HEK293 (cell line): ENCODE results near the gene CCDC183.

Source experiments
- BCL11A ChIP-seq: fragments of 450-650 bp; formaldehyde crosslinking; IDR thresholded peaks from 2 replicates; pipeline ENCODE4 v1.5.1; 2016; ENCODE audit warnings: low read depth, missing biosample characterization, missing genetic modification characterization
- IKZF3 ChIP-seq: fragments of 450-650 bp; IDR thresholded peaks from 2 replicates; pipeline ENCODE4 v1.5.0; 2018; ENCODE audit warnings: missing biosample characterization, mild to moderate bottlenecking, missing genetic modification characterization, moderate library complexity
- KLF1 ChIP-seq: fragments of 450-650 bp; formaldehyde crosslinking; IDR thresholded peaks from 2 replicates; pipeline ENCODE4 v1.5.1; 2016; ENCODE audit warnings: missing biosample characterization, missing genetic modification characterization
- OSR2 ChIP-seq: fragments of 450-650 bp; formaldehyde crosslinking; IDR thresholded peaks from 2 replicates; pipeline ENCODE4 v1.5.1; 2016; ENCODE audit warnings: missing biosample characterization, missing genetic modification characterization
- SCRT1 ChIP-seq: fragments of 450-650 bp; formaldehyde crosslinking; IDR thresholded peaks from 2 replicates; pipeline ENCODE4 v1.5.1; 2016; ENCODE audit warnings: missing biosample characterization, missing genetic modification characterization, borderline replicate concordance
- SCRT2 ChIP-seq: fragments of 450-650 bp; formaldehyde crosslinking; IDR thresholded peaks from 2 replicates; pipeline ENCODE4 v1.5.1; 2016; ENCODE audit warnings: missing biosample characterization, missing genetic modification characterization
- SP7 ChIP-seq: fragments of 450-650 bp; formaldehyde crosslinking; IDR thresholded peaks from 2 replicates; pipeline ENCODE4 v1.5.1; 2016; ENCODE audit warnings: missing biosample characterization, missing genetic modification characterization
- WT1 ChIP-seq: fragments of 450-650 bp; formaldehyde crosslinking; IDR thresholded peaks from 2 replicates; pipeline ENCODE4 v1.5.1; 2016; ENCODE audit warnings: missing biosample characterization, missing genetic modification characterization
- ZBTB17 ChIP-seq: fragments of 450-650 bp; formaldehyde crosslinking; IDR thresholded peaks from 2 replicates; pipeline ENCODE4 v1.5.1; 2016; ENCODE audit warnings: missing biosample characterization, missing genetic modification characterization
- ZBTB20 ChIP-seq: fragments of 450-650 bp; formaldehyde crosslinking; IDR thresholded peaks from 2 replicates; pipeline ENCODE4 v1.5.1; 2016; ENCODE audit warnings: missing biosample characterization, missing genetic modification characterization
- ZBTB21 ChIP-seq: fragments of 450-650 bp; formaldehyde crosslinking; IDR thresholded peaks from 2 replicates; pipeline ENCODE4 v1.5.1; 2017; ENCODE audit warnings: missing biosample characterization, missing genetic modification characterization
- ZEB2 ChIP-seq: fragments of 450-650 bp; formaldehyde crosslinking; IDR thresholded peaks from 2 replicates; pipeline ENCODE4 v1.5.1; 2016; ENCODE audit warnings: missing biosample characterization, missing genetic modification characterization
- ZNF335 ChIP-seq: fragments of 450-650 bp; formaldehyde crosslinking; conservative IDR thresholded peaks from 2 replicates; pipeline ENCODE4 v1.5.1; 2016; ENCODE audit warnings: missing biosample characterization, missing genetic modification characterization
- ZNF394 ChIP-seq: fragments of 450-650 bp; formaldehyde crosslinking; IDR thresholded peaks from 2 replicates; pipeline ENCODE4 v1.5.1; 2016; ENCODE audit warnings: missing biosample characterization, missing genetic modification characterization, mild to moderate bottlenecking, moderate library complexity, borderline replicate concordance
- ZSCAN23 ChIP-seq: fragments of 450-650 bp; formaldehyde crosslinking; IDR thresholded peaks from 2 replicates; pipeline ENCODE4 v1.5.1; 2016; ENCODE audit warnings: missing biosample characterization, missing genetic modification characterization
- ZXDB ChIP-seq: fragments of 450-650 bp; formaldehyde crosslinking; IDR thresholded peaks from 2 replicates; pipeline ENCODE4 v1.5.1; 2016; ENCODE audit warnings: missing biosample characterization, missing genetic modification characterization
- TF ChIP-seq, protein P1 (sequence below): fragments of 450-650 bp; formaldehyde crosslinking; IDR thresholded peaks from 2 replicates; pipeline ENCODE4 v1.5.1; 2016; ENCODE audit warnings: missing biosample characterization, missing genetic modification characterization
- TF ChIP-seq, protein P2 (sequence below): fragments of 450-650 bp; formaldehyde crosslinking; IDR thresholded peaks from 2 replicates; pipeline ENCODE4 v1.5.1; 2016; ENCODE audit warnings: missing biosample characterization, missing genetic modification characterization
- TF ChIP-seq, protein P3 (sequence below): fragments of 450-650 bp; formaldehyde crosslinking; IDR thresholded peaks from 2 replicates; pipeline ENCODE4 v1.5.1; 2017; ENCODE audit warnings: missing biosample characterization, missing genetic modification characterization
- TF ChIP-seq, protein P4 (sequence below): fragments of 450-650 bp; formaldehyde crosslinking; IDR thresholded peaks from 2 replicates; pipeline ENCODE4 v1.5.1; 2016; ENCODE audit warnings: missing biosample characterization, missing genetic modification characterization, borderline replicate concordance
- TF ChIP-seq, protein P5 (sequence below): fragments of 450-650 bp; formaldehyde crosslinking; IDR thresholded peaks from 2 replicates; pipeline ENCODE4 v1.5.1; 2016; ENCODE audit warnings: missing biosample characterization, missing genetic modification characterization
- TF ChIP-seq, protein P6 (sequence below): fragments of 450-650 bp; formaldehyde crosslinking; IDR thresholded peaks from 2 replicates; pipeline ENCODE4 v1.5.1; 2016; ENCODE audit warnings: missing biosample characterization, missing genetic modification characterization, low read depth
- TF ChIP-seq, protein P7 (sequence below): fragments of 450-650 bp; formaldehyde crosslinking; IDR thresholded peaks from 2 replicates; pipeline ENCODE4 v1.5.1; 2016; ENCODE audit warnings: missing biosample characterization, missing genetic modification characterization

Gene CCDC183

DNA sequence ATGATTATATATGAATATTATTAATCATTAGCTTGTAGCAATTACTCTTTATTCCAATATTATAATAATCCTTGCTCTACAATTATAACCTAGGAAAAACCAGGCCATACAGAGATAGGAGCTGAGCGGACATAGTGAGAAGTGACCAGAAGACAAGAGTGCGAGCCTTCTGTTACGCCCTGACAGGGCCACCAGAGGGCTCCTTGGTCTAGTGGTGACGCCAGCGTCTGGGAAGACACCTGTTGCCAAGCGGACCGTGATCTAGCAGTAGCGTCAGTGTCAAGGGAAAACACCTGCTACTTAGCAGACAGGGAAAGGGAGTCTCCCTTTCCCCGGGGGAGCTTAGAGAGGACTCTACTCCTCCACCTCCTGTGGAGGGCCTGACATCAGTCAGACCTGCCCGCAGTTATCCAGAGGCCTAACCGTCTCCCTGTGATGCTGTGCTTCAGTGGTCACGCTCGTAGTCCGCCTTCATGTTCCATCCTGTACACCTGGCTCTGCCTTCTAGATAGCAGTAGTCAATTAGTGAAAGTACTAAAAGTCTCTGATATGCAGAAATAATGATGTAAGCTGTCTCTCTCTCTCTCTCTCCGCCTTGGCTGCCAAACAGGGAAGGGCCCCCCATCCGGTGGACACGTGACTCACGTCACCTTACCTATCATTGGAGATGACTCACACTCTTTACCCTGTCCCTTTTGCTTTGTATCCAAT lies 29.6 kb upstream of the CCDC183 start (continued):
- TF ChIP-seq, protein P1, sequence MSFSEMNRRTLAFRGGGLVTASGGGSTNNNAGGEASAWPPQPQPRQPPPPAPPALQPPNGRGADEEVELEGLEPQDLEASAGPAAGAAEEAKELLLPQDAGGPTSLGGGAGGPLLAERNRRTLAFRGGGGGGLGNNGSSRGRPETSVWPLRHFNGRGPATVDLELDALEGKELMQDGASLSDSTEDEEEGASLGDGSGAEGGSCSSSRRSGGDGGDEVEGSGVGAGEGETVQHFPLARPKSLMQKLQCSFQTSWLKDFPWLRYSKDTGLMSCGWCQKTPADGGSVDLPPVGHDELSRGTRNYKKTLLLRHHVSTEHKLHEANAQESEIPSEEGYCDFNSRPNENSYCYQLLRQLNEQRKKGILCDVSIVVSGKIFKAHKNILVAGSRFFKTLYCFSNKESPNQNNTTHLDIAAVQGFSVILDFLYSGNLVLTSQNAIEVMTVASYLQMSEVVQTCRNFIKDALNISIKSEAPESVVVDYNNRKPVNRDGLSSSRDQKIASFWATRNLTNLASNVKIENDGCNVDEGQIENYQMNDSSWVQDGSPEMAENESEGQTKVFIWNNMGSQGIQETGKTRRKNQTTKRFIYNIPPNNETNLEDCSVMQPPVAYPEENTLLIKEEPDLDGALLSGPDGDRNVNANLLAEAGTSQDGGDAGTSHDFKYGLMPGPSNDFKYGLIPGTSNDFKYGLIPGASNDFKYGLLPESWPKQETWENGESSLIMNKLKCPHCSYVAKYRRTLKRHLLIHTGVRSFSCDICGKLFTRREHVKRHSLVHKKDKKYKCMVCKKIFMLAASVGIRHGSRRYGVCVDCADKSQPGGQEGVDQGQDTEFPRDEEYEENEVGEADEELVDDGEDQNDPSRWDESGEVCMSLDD (tag by site-specific recombination), result peak; percentile 76; the same call in 1 of the 2 replicates
- TF ChIP-seq ZBTB20 (tag by site-specific recombination) (peak; percentile 31; the same call in 1 of the 2 replicates), ZNF335 (tag by site-specific recombination) (0 out of 2 replicates have a peak, but pooled peaks have one; percentile 31), SP7 (tag by site-specific recombination) (peak; percentile 87), ZBTB17 (tag by site-specific recombination) (peak; percentile 48), ZNF394 (peak; percentile 60; the same call in 1 of the 2 replicates), ZBTB21 (tag by site-specific recombination) (peak; percentile 26; the same call in 1 of the 2 replicates), OSR2 (tag by site-specific recombination) (peak; percentile 77), KLF1 (tag by site-specific recombination) (peak; percentile 71), ZSCAN23 (tag by site-specific recombination) (peak; percentile 62; the same call in 1 of the 2 replicates), ZEB2 (peak; percentile 87), IKZF3 (tag by site-specific recombination) (peak; percentile 80), WT1 (tag by site-specific recombination) (peak; percentile 91), SCRT1 (tag by site-specific recombination) (peak; percentile 99), BCL11A (tag by site-specific recombination) (peak; percentile 27; the same call in 1 of the 2 replicates), ZXDB (tag by site-specific recombination) (peak; percentile 44; the same call in 1 of the 2 replicates), SCRT2 (tag by site-specific recombination) (peak; percentile 100)
- TF ChIP-seq, protein P2, sequence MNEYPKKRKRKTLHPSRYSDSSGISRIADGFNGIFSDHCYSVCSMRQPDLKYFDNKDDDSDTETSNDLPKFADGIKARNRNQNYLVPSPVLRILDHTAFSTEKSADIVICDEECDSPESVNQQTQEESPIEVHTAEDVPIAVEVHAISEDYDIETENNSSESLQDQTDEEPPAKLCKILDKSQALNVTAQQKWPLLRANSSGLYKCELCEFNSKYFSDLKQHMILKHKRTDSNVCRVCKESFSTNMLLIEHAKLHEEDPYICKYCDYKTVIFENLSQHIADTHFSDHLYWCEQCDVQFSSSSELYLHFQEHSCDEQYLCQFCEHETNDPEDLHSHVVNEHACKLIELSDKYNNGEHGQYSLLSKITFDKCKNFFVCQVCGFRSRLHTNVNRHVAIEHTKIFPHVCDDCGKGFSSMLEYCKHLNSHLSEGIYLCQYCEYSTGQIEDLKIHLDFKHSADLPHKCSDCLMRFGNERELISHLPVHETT (tag by site-specific recombination), result peak; percentile 41; the same call in 1 of the 2 replicates
- TF ChIP-seq, protein P3, sequence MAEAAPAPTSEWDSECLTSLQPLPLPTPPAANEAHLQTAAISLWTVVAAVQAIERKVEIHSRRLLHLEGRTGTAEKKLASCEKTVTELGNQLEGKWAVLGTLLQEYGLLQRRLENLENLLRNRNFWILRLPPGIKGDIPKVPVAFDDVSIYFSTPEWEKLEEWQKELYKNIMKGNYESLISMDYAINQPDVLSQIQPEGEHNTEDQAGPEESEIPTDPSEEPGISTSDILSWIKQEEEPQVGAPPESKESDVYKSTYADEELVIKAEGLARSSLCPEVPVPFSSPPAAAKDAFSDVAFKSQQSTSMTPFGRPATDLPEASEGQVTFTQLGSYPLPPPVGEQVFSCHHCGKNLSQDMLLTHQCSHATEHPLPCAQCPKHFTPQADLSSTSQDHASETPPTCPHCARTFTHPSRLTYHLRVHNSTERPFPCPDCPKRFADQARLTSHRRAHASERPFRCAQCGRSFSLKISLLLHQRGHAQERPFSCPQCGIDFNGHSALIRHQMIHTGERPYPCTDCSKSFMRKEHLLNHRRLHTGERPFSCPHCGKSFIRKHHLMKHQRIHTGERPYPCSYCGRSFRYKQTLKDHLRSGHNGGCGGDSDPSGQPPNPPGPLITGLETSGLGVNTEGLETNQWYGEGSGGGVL, result 0 out of 2 replicates have a peak, but pooled peaks have one; percentile 24
- TF ChIP-seq, protein P4, sequence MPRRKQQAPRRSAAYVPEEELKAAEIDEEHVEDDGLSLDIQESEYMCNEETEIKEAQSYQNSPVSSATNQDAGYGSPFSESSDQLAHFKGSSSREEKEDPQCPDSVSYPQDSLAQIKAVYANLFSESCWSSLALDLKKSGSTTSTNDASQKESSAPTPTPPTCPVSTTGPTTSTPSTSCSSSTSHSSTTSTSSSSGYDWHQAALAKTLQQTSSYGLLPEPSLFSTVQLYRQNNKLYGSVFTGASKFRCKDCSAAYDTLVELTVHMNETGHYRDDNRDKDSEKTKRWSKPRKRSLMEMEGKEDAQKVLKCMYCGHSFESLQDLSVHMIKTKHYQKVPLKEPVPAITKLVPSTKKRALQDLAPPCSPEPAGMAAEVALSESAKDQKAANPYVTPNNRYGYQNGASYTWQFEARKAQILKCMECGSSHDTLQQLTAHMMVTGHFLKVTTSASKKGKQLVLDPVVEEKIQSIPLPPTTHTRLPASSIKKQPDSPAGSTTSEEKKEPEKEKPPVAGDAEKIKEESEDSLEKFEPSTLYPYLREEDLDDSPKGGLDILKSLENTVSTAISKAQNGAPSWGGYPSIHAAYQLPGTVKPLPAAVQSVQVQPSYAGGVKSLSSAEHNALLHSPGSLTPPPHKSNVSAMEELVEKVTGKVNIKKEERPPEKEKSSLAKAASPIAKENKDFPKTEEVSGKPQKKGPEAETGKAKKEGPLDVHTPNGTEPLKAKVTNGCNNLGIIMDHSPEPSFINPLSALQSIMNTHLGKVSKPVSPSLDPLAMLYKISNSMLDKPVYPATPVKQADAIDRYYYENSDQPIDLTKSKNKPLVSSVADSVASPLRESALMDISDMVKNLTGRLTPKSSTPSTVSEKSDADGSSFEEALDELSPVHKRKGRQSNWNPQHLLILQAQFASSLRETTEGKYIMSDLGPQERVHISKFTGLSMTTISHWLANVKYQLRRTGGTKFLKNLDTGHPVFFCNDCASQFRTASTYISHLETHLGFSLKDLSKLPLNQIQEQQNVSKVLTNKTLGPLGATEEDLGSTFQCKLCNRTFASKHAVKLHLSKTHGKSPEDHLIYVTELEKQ (tag by site-specific recombination), result peak; percentile 65; the same call in 1 of the 2 replicates
- TF ChIP-seq, protein P5, sequence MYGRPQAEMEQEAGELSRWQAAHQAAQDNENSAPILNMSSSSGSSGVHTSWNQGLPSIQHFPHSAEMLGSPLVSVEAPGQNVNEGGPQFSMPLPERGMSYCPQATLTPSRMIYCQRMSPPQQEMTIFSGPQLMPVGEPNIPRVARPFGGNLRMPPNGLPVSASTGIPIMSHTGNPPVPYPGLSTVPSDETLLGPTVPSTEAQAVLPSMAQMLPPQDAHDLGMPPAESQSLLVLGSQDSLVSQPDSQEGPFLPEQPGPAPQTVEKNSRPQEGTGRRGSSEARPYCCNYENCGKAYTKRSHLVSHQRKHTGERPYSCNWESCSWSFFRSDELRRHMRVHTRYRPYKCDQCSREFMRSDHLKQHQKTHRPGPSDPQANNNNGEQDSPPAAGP, result peak; percentile 84
- TF ChIP-seq, protein P6, sequence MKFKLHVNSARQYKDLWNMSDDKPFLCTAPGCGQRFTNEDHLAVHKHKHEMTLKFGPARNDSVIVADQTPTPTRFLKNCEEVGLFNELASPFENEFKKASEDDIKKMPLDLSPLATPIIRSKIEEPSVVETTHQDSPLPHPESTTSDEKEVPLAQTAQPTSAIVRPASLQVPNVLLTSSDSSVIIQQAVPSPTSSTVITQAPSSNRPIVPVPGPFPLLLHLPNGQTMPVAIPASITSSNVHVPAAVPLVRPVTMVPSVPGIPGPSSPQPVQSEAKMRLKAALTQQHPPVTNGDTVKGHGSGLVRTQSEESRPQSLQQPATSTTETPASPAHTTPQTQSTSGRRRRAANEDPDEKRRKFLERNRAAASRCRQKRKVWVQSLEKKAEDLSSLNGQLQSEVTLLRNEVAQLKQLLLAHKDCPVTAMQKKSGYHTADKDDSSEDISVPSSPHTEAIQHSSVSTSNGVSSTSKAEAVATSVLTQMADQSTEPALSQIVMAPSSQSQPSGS (tag by site-specific recombination), result peak; percentile 9; the same call in 1 of the 2 replicates
- TF ChIP-seq, protein P7, sequence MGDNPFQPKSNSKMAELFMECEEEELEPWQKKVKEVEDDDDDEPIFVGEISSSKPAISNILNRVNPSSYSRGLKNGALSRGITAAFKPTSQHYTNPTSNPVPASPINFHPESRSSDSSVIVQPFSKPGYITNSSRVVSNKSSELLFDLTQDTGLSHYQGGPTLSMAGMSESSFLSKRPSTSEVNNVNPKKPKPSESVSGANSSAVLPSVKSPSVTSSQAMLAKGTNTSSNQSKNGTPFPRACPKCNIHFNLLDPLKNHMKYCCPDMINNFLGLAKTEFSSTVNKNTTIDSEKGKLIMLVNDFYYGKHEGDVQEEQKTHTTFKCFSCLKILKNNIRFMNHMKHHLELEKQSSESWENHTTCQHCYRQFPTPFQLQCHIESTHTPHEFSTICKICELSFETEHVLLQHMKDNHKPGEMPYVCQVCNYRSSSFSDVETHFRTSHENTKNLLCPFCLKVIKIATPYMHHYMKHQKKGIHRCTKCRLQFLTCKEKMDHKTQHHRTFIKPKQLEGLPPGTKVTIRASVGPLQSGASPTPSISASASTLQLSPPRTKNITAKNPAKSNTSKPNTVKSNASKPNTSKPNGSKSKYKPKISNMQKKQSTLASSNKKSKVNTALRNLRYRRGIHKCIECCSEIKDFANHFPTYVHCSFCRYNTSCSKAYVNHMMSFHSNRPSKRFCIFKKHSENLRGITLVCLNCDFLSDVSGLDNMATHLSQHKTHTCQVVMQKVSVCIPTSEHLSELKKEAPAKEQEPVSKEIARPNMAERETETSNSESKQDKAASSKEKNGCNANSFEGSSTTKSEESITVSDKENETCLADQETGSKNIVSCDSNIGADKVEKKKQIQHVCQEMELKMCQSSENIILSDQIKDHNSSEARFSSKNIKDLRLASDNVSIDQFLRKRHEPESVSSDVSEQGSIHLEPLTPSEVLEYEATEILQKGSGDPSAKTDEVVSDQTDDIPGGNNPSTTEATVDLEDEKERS (tag by site-specific recombination), result peak; percentile 16; the same call in 1 of the 2 replicates
